WTC11 (cell line): ENCODE data around the gene IFNG-AS1. TPM values are rescaled to one million over a fixed set of nuclear protein-coding genes. Genes with fewer than 3 reads are reported as not detected.

Source experiments
- ATAC-seq: fragments of 200-7000 bp; cut with Tn5 transposase; 2 replicates; pipeline ENCODE4 v1.10.0; 2021; ENCODE audit warnings: mild to moderate bottlenecking, moderate library complexity
- CTCF ChIA-PET: fragments of 300-600 bp; sonication (Branson Sonifier 250); formaldehyde crosslinking; loops from one replicate; lab custom pipeline; 2021; ENCODE audit warnings: antibody characterized with exemption; lab: Charles Lee
- POLR2A ChIA-PET: fragments of 350-600 bp; sonication (Branson Sonifier 250); formaldehyde crosslinking; loops from one replicate; lab custom pipeline; 2021; ENCODE audit warnings: antibody characterized with exemption; lab: Charles Lee
- DNase-seq: peaks from one replicate; pipeline ENCODE4 v3.0.0; 2021; ENCODE audit warnings: low spot score
- H3K27ac Mint-ChIP-seq: 2 replicates; pipeline ENCODE4 v1.8.0; 2021; ENCODE audit warnings: mixed read lengths
- H3K27me3 Mint-ChIP-seq: 2 replicates; pipeline ENCODE4 v1.8.0; 2021; ENCODE audit warnings: low read depth, mild to moderate bottlenecking, moderate library complexity, mixed read lengths
- H3K36me3 Mint-ChIP-seq: 2 replicates; pipeline ENCODE4 v1.8.0; 2021; ENCODE audit warnings: mixed read lengths
- H3K4me1 Mint-ChIP-seq: 2 replicates; pipeline ENCODE4 v1.8.0; 2022; ENCODE audit warnings: mixed read lengths
- H3K4me3 Mint-ChIP-seq: 2 replicates; pipeline ENCODE4 v1.8.0; 2021; ENCODE audit warnings: mild to moderate bottlenecking, moderate library complexity, mixed read lengths
- H3K9me3 Mint-ChIP-seq: 2 replicates; pipeline ENCODE4 v1.8.0; 2021; ENCODE audit warnings: mixed read lengths
- EMX1 ChIP-seq: fragments of 250-450 bp; sonication (Bioruptor Pico); IDR thresholded peaks from 2 replicates; pipeline ENCODE4 v1.8.0; 2021; ENCODE audit warnings: mild to moderate bottlenecking
- FOXJ3 ChIP-seq: sonication (generic); formaldehyde crosslinking; IDR thresholded peaks from 2 replicates; pipeline ENCODE4 v1.9.0; 2021; ENCODE audit warnings: missing genetic modification reagents, mild to moderate bottlenecking, borderline replicate concordance
- GRHL2 ChIP-seq: fragments of 250-450 bp; sonication (Bioruptor Pico); IDR thresholded peaks from 2 replicates; pipeline ENCODE4 v1.8.0; 2022; ENCODE audit warnings: mild to moderate bottlenecking, moderate library complexity; ENCODE audit not compliant: insufficient replicate concordance, severe bottlenecking
- HMGA2 ChIP-seq: fragments of 250-450 bp; sonication (Bioruptor Pico); IDR thresholded peaks from 2 replicates; pipeline ENCODE4 v1.4.0; 2021; ENCODE audit warnings: mild to moderate bottlenecking, moderate library complexity
- IRF2 ChIP-seq: sonication (generic); formaldehyde crosslinking; IDR thresholded peaks from 2 replicates; pipeline ENCODE4 v1.8.0; 2022; ENCODE audit warnings: low read depth, missing genetic modification reagents, borderline replicate concordance
- MYBL2 ChIP-seq: sonication (generic); formaldehyde crosslinking; IDR thresholded peaks from 2 replicates; pipeline ENCODE4 v1.8.1; 2023; ENCODE audit warnings: mild to moderate bottlenecking, moderate library complexity, missing genetic modification reagents
- NR1H2 ChIP-seq: sonication (generic); formaldehyde crosslinking; IDR thresholded peaks from 2 replicates; pipeline ENCODE4 v1.9.0; 2021; ENCODE audit warnings: mild to moderate bottlenecking, moderate library complexity, missing genetic modification reagents
- SMAD4 ChIP-seq: sonication (generic); formaldehyde crosslinking; IDR thresholded peaks from 2 replicates; pipeline ENCODE4 v1.8.0; 2022; ENCODE audit warnings: mild to moderate bottlenecking, missing genetic modification reagents
- TCF7 ChIP-seq: sonication (generic); formaldehyde crosslinking; IDR thresholded peaks from 2 replicates; pipeline ENCODE4 v1.8.0; 2022; ENCODE audit warnings: mild to moderate bottlenecking, low read depth, missing genetic modification reagents, moderate library complexity
- total RNA-seq: library from RNA; stranded (reverse); gene quantifications from 3 replicates; pipeline ENCODE4 v1.2.3, GENCODE V29; 2021
- TF ChIP-seq, protein P1 (sequence below): sonication (generic); formaldehyde crosslinking; IDR thresholded peaks from 2 replicates; pipeline ENCODE4 v1.8.0; 2022; ENCODE audit warnings: mild to moderate bottlenecking, missing genetic modification reagents
- TF ChIP-seq, protein P2 (sequence below): sonication (generic); formaldehyde crosslinking; IDR thresholded peaks from 2 replicates; pipeline ENCODE4 v1.8.0; 2022; ENCODE audit warnings: missing genetic modification reagents
- TF ChIP-seq, protein P3 (sequence below): fragments of 250-450 bp; sonication (Bioruptor Pico); IDR thresholded peaks from 2 replicates; pipeline ENCODE4 v1.9.0; 2021; ENCODE audit warnings: moderate library complexity, mild to moderate bottlenecking, inconsistent platforms, borderline replicate concordance
- TF ChIP-seq, protein P4 (sequence below): fragments of 250-450 bp; sonication (Bioruptor Pico); IDR thresholded peaks from 2 replicates; pipeline ENCODE4 v2.1.2; 2022; ENCODE audit warnings: mild to moderate bottlenecking, moderate library complexity
- TF ChIP-seq, protein P5 (sequence below): sonication (generic); formaldehyde crosslinking; IDR thresholded peaks from 2 replicates; pipeline ENCODE4 v1.8.1; 2023; ENCODE audit warnings: mild to moderate bottlenecking, moderate library complexity, missing genetic modification reagents
- TF ChIP-seq, protein P6 (sequence below): sonication (generic); formaldehyde crosslinking; IDR thresholded peaks from 2 replicates; pipeline ENCODE4 v1.8.1; 2022; ENCODE audit warnings: mild to moderate bottlenecking, moderate library complexity, missing genetic modification reagents

Gene IFNG-AS1
- total RNA-seq, 1 experiment from 2014 or later = not detected

DNA sequence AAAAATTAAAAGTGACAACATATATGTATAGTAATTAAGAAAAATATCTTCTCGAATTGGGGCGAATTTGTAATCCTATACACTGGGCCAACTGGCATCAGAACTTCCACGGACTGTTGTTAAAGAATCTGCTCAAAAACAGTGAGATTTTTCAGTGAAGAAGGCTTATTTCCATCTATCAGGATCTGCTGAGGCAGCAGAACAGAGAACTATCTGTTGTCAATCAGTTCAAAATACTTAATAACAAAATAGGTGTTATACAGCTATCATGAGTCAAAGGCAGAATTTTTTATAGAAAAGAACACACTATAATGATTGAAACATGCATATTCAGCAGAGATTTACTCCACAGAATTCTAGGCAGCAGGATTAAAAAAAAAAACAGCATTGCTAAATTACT lies 41.9 kb downstream of the IFNG-AS1 start (continued):
- TF ChIP-seq, protein P1, sequence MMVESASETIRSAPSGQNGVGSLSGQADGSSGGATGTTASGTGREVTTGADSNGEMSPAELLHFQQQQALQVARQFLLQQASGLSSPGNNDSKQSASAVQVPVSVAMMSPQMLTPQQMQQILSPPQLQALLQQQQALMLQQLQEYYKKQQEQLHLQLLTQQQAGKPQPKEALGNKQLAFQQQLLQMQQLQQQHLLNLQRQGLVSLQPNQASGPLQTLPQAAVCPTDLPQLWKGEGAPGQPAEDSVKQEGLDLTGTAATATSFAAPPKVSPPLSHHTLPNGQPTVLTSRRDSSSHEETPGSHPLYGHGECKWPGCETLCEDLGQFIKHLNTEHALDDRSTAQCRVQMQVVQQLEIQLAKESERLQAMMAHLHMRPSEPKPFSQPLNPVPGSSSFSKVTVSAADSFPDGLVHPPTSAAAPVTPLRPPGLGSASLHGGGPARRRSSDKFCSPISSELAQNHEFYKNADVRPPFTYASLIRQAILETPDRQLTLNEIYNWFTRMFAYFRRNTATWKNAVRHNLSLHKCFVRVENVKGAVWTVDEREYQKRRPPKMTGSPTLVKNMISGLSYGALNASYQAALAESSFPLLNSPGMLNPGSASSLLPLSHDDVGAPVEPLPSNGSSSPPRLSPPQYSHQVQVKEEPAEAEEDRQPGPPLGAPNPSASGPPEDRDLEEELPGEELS (CRISPR knock-in tag) = no peak
- TF ChIP-seq, protein P2, sequence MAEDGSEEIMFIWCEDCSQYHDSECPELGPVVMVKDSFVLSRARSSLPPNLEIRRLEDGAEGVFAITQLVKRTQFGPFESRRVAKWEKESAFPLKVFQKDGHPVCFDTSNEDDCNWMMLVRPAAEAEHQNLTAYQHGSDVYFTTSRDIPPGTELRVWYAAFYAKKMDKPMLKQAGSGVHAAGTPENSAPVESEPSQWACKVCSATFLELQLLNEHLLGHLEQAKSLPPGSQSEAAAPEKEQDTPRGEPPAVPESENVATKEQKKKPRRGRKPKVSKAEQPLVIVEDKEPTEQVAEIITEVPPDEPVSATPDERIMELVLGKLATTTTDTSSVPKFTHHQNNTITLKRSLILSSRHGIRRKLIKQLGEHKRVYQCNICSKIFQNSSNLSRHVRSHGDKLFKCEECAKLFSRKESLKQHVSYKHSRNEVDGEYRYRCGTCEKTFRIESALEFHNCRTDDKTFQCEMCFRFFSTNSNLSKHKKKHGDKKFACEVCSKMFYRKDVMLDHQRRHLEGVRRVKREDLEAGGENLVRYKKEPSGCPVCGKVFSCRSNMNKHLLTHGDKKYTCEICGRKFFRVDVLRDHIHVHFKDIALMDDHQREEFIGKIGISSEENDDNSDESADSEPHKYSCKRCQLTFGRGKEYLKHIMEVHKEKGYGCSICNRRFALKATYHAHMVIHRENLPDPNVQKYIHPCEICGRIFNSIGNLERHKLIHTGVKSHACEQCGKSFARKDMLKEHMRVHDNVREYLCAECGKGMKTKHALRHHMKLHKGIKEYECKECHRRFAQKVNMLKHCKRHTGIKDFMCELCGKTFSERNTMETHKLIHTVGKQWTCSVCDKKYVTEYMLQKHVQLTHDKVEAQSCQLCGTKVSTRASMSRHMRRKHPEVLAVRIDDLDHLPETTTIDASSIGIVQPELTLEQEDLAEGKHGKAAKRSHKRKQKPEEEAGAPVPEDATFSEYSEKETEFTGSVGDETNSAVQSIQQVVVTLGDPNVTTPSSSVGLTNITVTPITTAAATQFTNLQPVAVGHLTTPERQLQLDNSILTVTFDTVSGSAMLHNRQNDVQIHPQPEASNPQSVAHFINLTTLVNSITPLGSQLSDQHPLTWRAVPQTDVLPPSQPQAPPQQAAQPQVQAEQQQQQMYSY = no peak
- TF ChIP-seq FOXJ3 (CRISPR knock-in tag) (no peak), SMAD4 (CRISPR knock-in tag) (no peak)
- TF ChIP-seq, protein P3, sequence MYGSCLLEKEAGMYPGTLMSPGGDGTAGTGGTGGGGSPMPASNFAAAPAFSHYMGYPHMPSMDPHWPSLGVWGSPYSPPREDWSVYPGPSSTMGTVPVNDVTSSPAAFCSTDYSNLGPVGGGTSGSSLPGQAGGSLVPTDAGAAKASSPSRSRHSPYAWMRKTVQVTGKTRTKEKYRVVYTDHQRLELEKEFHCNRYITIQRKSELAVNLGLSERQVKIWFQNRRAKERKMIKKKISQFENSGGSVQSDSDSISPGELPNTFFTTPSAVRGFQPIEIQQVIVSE (CRISPR knock-in tag) = no peak

DNA sequence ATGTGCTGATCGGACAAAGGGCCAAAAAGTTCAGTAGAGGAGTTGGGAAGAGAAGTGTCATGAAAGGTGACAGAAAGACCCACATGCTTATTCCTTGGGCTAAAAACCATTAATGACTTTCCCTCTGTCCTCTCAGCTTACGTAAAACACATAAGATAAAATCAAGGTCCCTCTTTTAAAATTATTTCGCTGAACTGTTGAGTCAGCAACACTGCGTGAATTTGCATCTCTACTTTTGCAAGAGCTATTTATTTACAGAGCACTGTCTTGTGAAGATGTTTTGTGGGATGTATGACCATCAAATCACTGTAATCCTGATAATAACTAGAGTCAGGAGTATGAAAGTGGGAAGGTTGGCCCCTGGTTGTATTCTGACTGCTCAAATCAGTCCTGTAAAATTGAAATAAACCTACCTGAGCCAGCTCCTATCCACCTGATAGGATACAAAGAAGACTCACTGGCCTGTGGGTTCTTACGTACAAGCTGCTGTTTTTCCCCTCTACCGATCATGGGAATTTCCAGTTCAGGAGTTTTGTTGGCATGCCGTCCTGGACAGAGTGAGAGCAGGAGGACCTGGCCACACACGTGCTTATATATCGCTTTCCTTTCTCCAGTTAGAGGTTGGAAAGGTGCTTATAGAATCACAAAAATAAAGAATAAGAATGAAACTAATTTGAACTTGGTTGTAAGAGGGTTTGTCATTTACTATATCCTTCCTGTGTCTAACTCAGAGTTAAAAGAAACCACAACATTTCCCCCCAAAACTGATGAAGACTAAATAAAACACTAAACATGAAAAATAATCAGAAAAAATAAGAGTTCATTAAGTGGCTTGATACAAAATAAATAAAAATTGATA lies 42.9 kb downstream of the IFNG-AS1 start:
- Mint-ChIP-seq H3K27me3 (no peaks in the 10 kb centered on the region), H3K27ac (no peak overlapping the region), H3K36me3 (no peaks in the 10 kb centered on the region), H3K4me1 (no peaks in the 10 kb centered on the region), H3K9me3 (peaks cover 15% of the 10 kb centered on the region), H3K4me3 (no peak overlapping the region)
- ATAC-seq (no peak), DNase-seq (no peak)
- TF ChIP-seq, protein P4, sequence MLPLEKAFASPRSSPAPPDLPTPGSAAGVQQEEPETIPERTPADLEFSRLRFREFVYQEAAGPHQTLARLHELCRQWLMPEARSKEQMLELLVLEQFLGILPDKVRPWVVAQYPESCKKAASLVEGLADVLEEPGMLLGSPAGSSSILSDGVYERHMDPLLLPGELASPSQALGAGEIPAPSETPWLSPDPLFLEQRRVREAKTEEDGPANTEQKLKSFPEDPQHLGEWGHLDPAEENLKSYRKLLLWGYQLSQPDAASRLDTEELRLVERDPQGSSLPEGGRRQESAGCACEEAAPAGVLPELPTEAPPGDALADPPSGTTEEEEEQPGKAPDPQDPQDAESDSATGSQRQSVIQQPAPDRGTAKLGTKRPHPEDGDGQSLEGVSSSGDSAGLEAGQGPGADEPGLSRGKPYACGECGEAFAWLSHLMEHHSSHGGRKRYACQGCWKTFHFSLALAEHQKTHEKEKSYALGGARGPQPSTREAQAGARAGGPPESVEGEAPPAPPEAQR (CRISPR knock-in tag) = no peak
- no peak for TF ChIP-seq NR1H2
- TF ChIP-seq HMGA2 (CRISPR knock-in tag) = no peak
- TF ChIP-seq GRHL2 (CRISPR knock-in tag) = no peak
- CTCF ChIA-PET = interaction anchor here (2.6 kb wide), 1 partner anchor 8 kb away, joined by 14 read pairs; no protein-coding TSS in a partner anchor
- POLR2A ChIA-PET = no interaction called here

DNA sequence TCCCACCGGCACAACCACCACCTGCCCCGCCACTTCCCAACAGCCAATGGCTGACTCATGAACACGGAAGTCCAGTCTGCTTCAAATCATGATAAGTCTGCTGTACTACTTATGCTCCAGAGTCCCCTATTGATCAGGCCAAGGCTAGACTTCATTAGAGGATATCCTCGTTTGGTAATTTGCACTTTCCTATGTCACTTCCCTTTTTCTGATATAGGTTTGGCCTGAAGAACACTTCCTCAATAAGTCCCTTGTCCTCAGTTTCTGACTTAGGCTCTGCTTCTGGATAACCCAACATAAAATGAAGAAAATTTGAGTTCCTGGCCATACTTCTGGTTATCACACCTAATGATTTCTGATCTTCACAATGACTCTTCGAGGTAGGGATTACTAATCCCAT lies 45.3 kb downstream of the IFNG-AS1 start:
- DNase-seq = no peak
- ChIA-PET POLR2A (no interaction called here), CTCF (no interaction called here)
- H3K4me3 Mint-ChIP-seq = no peak overlapping the region
- no peaks in the 10 kb centered on the region for H3K36me3 Mint-ChIP-seq
- no peak for ATAC-seq
- H3K9me3 Mint-ChIP-seq = peaks cover 11% of the 10 kb centered on the region
- H3K27ac Mint-ChIP-seq = no peak overlapping the region
- no peaks in the 10 kb centered on the region for H3K4me1 Mint-ChIP-seq
- no peaks in the 10 kb centered on the region for H3K27me3 Mint-ChIP-seq
- TF ChIP-seq, protein P2 = no peak
- TF ChIP-seq IRF2 (CRISPR knock-in tag) (no peak), HMGA2 (CRISPR knock-in tag) (no peak), EMX1 (CRISPR knock-in tag) (no peak), MYBL2 (CRISPR knock-in tag) (no peak), TCF7 (no peak)
- TF ChIP-seq, protein P5, sequence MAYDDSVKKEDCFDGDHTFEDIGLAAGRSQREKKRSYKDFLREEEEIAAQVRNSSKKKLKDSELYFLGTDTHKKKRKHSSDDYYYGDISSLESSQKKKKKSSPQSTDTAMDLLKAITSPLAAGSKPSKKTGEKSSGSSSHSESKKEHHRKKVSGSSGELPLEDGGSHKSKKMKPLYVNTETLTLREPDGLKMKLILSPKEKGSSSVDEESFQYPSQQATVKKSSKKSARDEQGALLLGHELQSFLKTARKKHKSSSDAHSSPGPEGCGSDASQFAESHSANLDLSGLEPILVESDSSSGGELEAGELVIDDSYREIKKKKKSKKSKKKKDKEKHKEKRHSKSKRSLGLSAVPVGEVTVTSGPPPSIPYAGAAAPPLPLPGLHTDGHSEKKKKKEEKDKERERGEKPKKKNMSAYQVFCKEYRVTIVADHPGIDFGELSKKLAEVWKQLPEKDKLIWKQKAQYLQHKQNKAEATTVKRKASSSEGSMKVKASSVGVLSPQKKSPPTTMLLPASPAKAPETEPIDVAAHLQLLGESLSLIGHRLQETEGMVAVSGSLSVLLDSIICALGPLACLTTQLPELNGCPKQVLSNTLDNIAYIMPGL (CRISPR knock-in tag) = no peak
- TF ChIP-seq, protein P6, sequence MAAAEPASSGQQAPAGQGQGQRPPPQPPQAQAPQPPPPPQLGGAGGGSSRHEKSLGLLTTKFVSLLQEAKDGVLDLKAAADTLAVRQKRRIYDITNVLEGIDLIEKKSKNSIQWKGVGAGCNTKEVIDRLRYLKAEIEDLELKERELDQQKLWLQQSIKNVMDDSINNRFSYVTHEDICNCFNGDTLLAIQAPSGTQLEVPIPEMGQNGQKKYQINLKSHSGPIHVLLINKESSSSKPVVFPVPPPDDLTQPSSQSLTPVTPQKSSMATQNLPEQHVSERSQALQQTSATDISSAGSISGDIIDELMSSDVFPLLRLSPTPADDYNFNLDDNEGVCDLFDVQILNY (CRISPR knock-in tag) = no peak
